Peyer's patch (tissue), 4 donors: Measurements from ENCODE around the gene C1QC. TPM values are rescaled to one million over a fixed set of nuclear protein-coding genes. Genes with fewer than 3 reads are reported as not detected.

ENCODE experiments used
- DNase-seq, 3 donors: peaks; one replicate each; pipeline ENCODE4 v3.0.0-alpha.2; 2017 to 2019
- H3K27ac ChIP-seq, 4 donors: fragments of 200-600 bp; sonication (generic); one replicate each; pipeline ENCODE4 v1.5.1; 2016 to 2019
- H3K27me3 ChIP-seq, 2 donors: fragments of 200-600 bp; sonication (generic); one replicate each; pipeline ENCODE4 v1.5.1; 2019
- H3K36me3 ChIP-seq, 3 donors: fragments of 200-600 bp; sonication (generic); one replicate each; pipeline ENCODE4 v1.5.1; 2016 to 2019
- H3K4me1 ChIP-seq, 4 donors: fragments of 200-600 bp; sonication (generic); one replicate each; pipeline ENCODE4 v1.5.1; 2016 to 2019
- H3K4me3 ChIP-seq, 4 donors: fragments of 200-600 bp; sonication (generic); 1 replicate in 3 of 4; 2 replicates in 1 of 4; pipeline ENCODE4 v1.5.1; 2016 to 2019; ENCODE audit warnings: mild to moderate bottlenecking in 1 of 4
- H3K9me3 ChIP-seq, 4 donors: fragments of 200-600 bp; sonication (generic); one replicate each; pipeline ENCODE4 v1.5.1; 2016 to 2019; ENCODE audit warnings: mild to moderate bottlenecking in 1 of 4
- POLR2A ChIP-seq, 2 donors: fragments of 450-650 bp; IDR thresholded peaks; one replicate each; pipeline ENCODE4 v1.5.1; 2017; ENCODE audit warnings: antibody characterized with exemption in 2 of 2, mild to moderate bottlenecking in 2 of 2, moderate library complexity in 2 of 2
- total RNA-seq, 4 donors: library from RNA; depleted of rRNA; stranded (reverse); fragments of >200 nt; gene quantifications; one replicate each; pipeline ENCODE4 v1.1.0, GENCODE V29; 2016
- TF ChIP-seq, protein P1 (sequence below), 6 experiments: fragments of 450-650 bp in 4 of 6; fragments of 200-600 bp in 2 of 6; sonication (generic) in 1 of 6; IDR thresholded peaks; one replicate each; pipeline ENCODE4 v1.5.1; 2017 to 2019; ENCODE audit warnings: antibody characterized with exemption in 6 of 6, mild to moderate bottlenecking in 3 of 6, moderate library complexity in 1 of 6

Gene C1QC
- total RNA-seq, 4 donors from 2014 or later, result 30.1 to 85.0 (median 50.0) TPM

DNA sequence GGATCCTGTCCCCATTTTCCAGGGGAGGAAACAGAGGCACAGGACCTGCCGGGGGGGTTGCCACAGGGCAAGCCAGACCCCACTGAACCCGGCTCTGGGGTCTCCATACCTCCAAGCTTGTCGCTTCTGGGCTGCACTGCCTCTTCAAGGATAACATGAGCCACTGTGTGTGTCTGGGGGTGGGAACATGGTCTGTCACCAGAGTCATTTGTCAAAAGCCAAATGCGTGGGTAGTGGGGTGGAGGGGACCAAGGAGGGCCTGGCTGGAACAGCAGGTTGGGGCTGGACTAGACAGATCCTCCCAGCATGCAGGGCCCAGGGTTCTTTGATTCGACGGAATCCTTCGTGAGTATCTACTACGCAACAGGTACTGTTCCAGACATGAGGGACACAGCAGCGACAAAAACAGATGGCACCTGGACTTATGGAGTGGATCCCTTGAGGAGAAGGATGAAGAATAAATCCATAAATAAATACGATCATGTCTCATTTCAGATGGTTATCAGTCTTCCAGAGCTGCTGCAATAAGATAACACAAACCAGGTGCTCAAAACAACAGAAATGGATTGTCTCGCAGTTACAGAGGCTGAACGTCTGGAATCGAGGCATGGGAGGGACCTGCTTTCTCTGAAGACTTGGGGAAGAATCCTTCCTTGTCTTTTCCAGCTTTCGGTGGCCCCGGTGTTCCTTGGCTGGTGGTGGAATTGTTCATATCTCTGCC is 38.3 kb downstream of the C1QC start:
- no peaks in the 10 kb centered on the region for H3K27me3 ChIP-seq
- H3K4me1 ChIP-seq, result peaks cover 0 to 8% (median 0%) of the 10 kb centered on the region in 4 donors
- no peak for DNase-seq
- no peaks in the 10 kb centered on the region for H3K36me3 ChIP-seq
- H3K4me3 ChIP-seq, result no peak overlapping the region
- H3K27ac ChIP-seq, result no peak overlapping the region
- TF ChIP-seq, protein P1, sequence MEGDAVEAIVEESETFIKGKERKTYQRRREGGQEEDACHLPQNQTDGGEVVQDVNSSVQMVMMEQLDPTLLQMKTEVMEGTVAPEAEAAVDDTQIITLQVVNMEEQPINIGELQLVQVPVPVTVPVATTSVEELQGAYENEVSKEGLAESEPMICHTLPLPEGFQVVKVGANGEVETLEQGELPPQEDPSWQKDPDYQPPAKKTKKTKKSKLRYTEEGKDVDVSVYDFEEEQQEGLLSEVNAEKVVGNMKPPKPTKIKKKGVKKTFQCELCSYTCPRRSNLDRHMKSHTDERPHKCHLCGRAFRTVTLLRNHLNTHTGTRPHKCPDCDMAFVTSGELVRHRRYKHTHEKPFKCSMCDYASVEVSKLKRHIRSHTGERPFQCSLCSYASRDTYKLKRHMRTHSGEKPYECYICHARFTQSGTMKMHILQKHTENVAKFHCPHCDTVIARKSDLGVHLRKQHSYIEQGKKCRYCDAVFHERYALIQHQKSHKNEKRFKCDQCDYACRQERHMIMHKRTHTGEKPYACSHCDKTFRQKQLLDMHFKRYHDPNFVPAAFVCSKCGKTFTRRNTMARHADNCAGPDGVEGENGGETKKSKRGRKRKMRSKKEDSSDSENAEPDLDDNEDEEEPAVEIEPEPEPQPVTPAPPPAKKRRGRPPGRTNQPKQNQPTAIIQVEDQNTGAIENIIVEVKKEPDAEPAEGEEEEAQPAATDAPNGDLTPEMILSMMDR (IDR thresholded peaks at IDR 0.05), result no peak
- no peak for TF ChIP-seq POLR2A (IDR thresholded peaks at IDR 0.05)
- H3K9me3 ChIP-seq, result no peaks in the 10 kb centered on the region

DNA sequence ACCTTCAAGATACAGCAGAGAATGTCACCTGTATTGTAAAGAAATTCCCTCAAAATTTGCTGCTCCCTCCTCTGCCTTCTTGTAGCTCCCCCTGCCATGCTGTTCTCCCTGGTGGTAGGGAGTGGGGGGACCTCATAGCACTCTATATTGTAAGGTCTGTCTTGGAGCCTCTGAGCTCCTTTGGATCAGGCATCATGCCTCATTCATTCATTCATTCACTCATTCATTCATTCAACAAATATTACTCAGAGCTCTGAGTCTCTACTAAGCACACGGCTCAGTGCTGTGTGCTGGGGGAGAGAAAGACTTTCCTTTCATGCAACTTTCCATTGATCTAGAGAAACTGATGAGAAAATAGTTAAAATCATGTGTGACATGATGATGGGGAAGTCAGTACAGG is 40.1 kb downstream of the C1QC start:
- no peaks in the 10 kb centered on the region for H3K27me3 ChIP-seq
- no peak for TF ChIP-seq POLR2A (IDR thresholded peaks at IDR 0.05)
- TF ChIP-seq, protein P1 (IDR thresholded peaks at IDR 0.05), result no peak
- no peak overlapping the region for H3K4me3 ChIP-seq
- no peak for DNase-seq
- H3K27ac ChIP-seq, result no peak overlapping the region
- H3K9me3 ChIP-seq, result no peaks in the 10 kb centered on the region
- H3K36me3 ChIP-seq, result no peaks in the 10 kb centered on the region
- no peaks in the 10 kb centered on the region for H3K4me1 ChIP-seq

DNA sequence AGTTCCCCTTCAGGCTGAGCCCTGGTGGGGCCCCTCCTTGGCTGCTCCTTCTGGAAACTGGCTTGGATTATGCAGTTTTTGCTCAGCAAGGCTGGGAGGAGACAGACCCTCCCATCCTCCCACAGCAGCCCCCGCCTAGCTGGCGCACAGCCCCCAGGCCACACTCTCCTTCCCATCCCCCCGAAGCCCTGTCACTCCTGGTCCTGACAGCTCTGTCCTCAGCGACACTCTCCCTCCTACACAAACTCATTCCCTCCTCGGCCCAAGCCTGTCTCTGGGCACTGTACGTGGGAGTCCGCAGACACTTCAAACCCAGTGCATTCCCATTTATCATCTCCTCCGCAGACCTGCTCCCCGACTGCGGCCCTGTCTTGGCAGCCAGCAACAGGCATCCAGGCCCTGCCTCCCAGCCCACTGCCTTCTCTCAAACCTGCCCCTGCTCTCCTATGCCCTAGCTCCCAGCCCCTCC is 42.2 kb downstream of the C1QC start:
- Histone ChIP-seq H3K36me3 (no peaks in the 10 kb centered on the region), H3K27ac (no peak overlapping the region)
- DNase-seq, result no peak

DNA sequence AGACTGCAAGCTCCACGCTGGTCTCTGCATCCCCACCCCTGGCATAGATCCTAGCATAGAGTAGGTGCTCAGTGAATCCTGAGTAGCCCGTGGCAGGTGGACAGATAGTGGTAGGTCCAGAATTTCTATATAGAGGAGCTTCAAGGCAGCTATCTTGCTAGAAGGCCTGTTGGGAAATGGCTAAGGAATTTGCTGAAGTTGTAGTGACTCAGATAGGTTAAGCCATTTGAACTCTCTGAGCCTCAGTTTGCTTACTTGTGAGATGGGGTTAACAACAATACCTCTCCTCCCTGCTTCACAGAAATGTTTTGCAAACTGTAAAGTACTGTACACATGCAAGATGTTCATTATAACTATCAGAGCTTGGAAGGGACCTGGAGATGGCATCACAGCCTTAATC is 43.8 kb downstream of the C1QC start:
- Histone ChIP-seq H3K27ac (no peak overlapping the region), H3K4me3 (no peak overlapping the region), H3K36me3 (no peaks in the 10 kb centered on the region), H3K27me3 (no peaks in the 10 kb centered on the region), H3K9me3 (no peaks in the 10 kb centered on the region), H3K4me1 (no peaks in the 10 kb centered on the region)
- TF ChIP-seq POLR2A (IDR thresholded peaks at IDR 0.05), result no peak
- TF ChIP-seq, protein P1 (IDR thresholded peaks at IDR 0.05), result no peak
- no peak for DNase-seq

More for the DNA sequence above, 42.2 kb downstream of the C1QC start:
- Histone ChIP-seq H3K27me3 (no peaks in the 10 kb centered on the region), H3K4me1 (no peaks in the 10 kb centered on the region), H3K9me3 (no peaks in the 10 kb centered on the region), H3K4me3 (no peak overlapping the region)
- TF ChIP-seq, protein P1 (IDR thresholded peaks at IDR 0.05), result no peak
- no peak for TF ChIP-seq POLR2A (IDR thresholded peaks at IDR 0.05)

DNA sequence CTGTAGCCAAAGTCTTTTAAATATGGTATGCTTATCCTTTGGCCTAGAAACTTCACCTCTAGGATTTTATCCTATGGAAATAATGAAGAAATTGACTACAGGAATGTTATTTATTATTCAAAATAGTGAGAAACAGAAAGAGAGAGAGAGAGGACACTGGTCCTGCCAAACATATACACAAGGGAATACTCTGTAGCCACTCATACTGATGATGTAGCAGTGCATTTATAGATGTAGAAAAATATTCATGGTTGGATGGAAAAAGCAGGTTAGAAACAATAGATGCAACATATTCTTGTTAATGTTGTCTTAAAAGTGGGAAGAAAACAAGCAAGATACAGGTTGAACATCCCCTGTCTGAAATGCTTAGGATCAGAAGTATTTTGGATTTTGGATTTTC is 45.0 kb downstream of the C1QC start:
- Histone ChIP-seq H3K4me3 (no peak overlapping the region), H3K27me3 (no peaks in the 10 kb centered on the region), H3K4me1 (no peaks in the 10 kb centered on the region), H3K27ac (no peak overlapping the region), H3K9me3 (no peaks in the 10 kb centered on the region), H3K36me3 (no peaks in the 10 kb centered on the region)
- TF ChIP-seq POLR2A (IDR thresholded peaks at IDR 0.05), result no peak
- TF ChIP-seq, protein P1 (IDR thresholded peaks at IDR 0.05), result no peak
- DNase-seq, result no peak
